NAMALWA (cell line): Measurements from ENCODE around the gene CDC42EP1.
"Not testable (repeated sequence)": the region's sequence is repeated elsewhere in the genome, so short reads cannot be mapped to it uniquely, and the experiment has no call there.

Experiments
- DNase-seq: peaks from one replicate; pipeline ENCODE4 v3.0.0-alpha.2; 2015; ENCODE audit warnings: low spot score

The CDC42EP1 gene, protein sequence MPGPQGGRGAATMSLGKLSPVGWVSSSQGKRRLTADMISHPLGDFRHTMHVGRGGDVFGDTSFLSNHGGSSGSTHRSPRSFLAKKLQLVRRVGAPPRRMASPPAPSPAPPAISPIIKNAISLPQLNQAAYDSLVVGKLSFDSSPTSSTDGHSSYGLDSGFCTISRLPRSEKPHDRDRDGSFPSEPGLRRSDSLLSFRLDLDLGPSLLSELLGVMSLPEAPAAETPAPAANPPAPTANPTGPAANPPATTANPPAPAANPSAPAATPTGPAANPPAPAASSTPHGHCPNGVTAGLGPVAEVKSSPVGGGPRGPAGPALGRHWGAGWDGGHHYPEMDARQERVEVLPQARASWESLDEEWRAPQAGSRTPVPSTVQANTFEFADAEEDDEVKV

DNA sequence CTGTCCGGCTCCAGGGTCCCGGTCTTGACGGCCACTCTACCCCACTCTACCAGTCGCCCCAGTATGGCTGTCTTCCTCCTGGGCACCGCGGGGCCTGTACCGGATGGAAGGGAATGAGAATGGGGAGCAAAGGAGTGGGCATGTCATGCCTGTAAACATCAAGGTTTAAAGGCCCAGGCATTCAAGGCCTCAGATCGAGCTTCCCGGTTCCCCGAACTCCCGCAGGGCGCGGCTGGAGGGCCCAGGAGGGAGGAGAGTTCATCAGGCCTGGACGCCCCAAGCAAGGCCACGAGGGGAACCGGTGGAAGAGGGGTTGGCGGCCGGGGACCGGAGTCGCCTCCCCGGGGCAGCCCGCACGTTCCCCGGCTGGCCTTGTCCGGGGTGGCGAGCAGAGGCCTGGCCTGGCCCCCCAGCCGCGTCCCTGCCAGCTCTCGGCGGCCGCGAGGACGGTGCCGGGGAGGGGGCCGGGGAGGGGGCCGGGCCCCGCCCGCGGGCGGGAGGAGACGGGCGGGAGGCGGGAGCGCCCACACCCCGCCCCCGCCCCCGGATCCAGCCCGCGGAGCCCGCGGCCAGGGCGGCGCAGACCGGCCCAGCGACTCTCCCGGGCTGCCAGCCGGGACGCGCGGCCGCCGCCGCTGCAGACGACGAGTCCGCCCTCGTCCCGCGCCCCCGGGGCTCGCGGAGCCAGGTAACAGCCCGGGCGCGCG, at the start of gene CDC42EP1:
CDC42EP1 (plus strand) TSS at position 580 of the 707 bp plus-strand sequence. CDS start 5,870 bp downstream, outside the sequence.
- DNase-seq = no peak

DNA sequence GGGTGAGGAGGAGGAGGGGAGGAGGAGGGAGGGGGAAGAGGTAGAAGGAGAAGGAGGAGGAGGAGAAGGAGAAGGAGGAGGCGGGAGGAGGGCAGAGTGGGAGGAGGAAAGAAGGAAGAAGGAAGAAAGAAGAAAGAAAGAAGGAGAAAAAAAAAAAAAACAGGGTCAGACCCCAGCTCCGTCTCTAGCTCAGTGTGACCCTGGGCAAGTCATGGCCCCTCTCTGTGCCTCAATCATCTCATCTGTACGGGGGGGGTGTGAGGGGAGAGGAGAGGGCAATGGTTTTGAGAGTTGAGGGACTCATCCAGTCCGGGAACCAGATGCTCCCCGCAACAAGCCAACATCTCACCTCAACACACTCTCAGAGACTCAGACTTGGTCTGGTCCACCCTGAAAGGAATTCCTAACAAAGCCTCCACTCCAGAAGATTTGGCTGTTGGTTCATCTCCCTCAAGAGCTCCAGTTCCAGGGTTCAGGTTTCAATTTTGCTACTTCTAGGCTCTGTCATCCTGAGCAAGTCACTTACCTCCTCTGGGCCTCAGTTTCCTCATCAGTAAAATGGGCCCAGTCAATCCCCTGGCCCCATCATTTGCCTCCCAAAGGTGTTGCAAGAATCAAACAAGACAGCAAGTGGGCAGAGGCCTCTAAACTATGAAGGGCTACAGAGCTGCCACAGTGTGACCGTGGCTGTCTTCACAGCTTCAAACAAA, 48.7 kb upstream of the CDC42EP1 start:
- DNase-seq = no peak

GRCh38 chr22:37514526-37515051, 45.7 kb upstream of the CDC42EP1 start:
- no peak for DNase-seq

DNA sequence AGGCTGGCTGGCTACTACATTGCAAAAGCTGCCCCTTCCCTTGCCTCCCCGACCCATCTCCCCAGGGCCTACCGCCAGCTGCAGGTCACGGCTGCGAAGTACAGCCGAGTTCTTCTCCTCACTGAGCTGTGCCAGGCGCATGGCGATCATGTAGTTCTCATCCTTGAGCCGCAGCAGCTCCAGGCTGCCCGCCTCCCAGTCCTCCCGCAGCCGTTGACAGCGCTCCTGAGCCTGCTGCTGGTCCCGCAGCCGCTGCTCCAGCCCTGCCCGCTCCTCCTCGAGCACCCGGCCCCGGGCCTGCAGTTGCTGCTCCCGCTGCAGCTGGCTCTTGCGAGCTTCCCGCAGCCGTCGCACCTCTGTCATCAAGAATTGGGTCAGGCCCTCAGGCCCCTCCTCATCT, 44.4 kb upstream of the CDC42EP1 start:
- DNase-seq = no peak

DNA sequence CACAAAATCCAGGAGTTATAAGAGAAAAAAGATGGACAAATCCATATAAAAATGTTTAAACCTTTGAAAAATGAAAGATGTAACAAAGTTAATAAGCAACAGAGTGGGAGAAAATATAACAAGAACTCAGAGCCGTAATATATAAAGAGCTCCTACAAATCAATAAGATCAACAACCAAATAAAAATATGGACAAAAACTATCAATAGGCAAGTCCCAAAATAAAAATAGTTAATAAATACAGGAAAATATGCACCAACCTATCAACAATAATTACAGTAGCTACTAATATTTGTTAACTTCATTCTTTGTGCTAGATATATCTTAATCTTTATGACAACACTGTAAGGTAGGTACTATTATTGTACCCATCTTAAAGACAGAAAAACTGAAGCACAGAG, 43.8 kb upstream of the CDC42EP1 start:
- DNase-seq = no peak

GRCh38 chr22:37517826-37518450, 42.3 kb upstream of the CDC42EP1 start:
- DNase-seq = no peak

- no peak for DNase-seq
Measured at GRCh38 chr22:37518509-37519267, 41.6 kb upstream of the CDC42EP1 start.

DNA sequence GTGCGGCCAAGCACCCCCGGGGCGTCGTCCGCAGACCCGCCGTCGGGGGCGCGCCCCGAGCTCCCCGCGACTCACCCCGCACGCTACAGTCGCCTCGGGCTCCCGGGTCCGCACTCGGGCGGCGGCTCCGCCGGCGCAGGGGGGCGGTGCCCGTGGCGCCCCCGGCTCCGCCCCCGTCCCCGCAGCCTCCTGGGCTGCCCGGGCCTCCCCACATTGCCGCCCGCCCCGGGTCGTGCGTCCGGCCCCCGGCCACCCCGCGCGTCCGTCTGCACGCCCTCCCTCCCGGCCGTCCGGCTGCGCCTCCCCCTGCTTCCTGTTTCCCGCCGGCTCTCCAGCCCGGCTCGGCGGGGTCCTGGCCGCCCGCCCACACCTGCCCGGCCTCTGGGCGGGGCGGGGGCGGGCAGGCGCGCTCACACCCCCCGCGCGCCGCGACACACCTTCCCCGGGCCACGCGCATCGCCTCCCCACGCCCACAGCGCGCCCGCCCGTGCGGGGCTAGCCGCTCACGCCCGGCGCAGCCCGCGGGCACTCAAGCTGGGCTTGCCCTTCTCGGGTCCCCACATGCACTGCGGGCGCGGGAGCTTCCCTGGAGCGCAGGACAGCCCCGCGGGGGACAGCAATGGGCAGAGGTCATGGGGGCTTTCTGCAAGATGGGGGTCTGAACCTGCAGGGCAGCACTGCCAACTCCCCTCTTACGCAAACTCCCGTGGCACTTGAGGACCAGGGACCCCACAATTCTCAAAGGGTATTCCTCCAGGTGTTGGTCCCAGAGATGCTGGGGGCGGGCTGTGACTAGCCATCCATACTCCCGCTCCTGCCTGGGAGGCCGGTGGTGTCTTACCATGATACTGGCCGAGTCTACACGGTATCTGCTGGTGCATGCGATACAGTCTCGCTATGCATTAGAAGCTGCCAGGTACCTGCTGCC, 40.7 kb upstream of the CDC42EP1 start, which contains the start of gene CARD10:
CARD10 (minus strand) TSS at position 148 of the 928 bp plus-strand sequence. CDS start 215 bp downstream, outside the sequence.
- no peak for DNase-seq

GRCh38 chr22:37520776-37521191, 39.5 kb upstream of the CDC42EP1 start:
- DNase-seq = no peak

DNA sequence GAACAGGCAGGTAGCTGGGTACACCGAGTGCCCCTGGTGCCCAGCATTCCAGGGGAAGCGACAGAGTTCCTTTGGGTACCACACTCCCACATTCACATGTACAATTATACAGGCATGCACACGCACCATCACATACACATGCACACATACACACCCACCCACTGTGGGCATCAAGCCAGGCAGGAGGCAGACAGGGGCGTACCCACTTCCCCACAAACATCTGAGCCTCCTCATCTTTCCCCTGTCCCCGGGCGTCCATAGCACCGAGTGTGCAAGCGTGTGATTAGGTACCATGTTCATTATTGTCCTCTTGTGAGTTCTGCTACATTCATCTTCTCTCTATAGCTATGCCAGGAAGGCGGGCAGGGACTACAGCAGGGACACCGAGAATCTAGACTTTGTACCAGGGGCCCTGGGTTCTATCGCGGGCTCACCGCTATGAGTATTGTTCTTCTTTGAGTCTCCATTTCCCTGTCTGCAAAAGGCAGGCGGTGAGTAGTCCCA, 39.0 kb upstream of the CDC42EP1 start:
- DNase-seq = no peak

GRCh38 chr22:37522482-37522881, 37.8 kb upstream of the CDC42EP1 start:
- no peak for DNase-seq

DNA sequence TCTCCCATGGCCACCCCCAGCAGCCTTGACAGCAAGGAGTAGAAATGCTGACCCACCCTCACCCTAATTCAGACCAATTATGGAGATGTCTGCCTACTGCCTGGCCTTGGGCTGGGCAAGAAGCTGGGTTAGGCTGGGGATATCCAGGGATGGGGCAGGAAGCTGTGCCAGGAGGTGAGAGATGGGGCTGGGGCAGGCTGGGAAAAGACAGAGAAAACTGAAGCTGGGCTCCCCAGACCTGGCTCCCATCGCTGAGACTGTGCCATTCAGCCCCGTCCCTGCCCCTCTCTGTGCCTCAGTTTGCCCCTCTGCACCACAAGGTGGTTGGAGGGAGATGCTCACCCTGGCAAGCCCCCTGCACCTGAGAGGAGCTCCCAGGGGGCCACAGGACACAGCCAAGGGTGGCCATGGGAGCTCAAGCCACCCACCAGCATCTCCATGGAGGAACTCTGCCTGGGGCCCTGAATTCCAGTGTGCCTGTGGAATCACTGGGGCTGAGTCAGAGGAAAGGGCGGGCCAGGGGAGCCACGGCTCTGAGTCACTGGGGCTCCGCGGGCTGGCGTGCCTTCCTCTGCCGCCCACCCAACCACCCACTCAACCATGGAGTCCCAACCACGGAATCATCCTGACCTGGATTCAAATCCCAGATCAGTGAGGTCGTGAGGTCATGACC, 35.1 kb upstream of the CDC42EP1 start:
- no peak for DNase-seq

DNA sequence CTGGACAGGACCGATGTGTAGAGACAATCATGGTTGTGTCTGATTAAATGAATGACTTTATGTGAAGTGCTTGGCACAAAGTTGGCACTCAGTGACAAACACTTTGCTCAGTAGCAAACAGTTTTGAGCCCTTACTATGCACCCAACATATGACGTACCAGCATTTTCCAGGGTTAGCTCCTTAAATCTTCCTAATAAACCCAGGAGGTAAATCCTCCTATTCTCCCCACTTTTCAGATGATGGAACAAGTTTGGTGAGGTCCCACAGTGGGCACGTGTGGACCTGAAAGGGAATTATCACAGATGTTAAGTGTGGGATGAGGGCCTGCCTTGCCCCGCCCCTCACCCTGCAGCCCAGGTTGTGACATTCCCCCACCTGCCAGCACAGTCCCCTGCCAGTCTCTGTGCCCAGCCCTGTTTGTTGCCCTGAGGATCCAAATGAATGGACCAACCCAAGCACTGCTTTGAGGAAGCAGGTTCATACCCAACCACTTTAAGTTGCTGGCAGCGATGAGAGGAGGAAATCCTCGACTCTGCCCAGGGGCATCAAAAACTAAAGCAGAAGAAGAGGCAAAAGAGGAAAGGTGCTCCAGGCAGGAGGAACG, 34.4 kb upstream of the CDC42EP1 start:
- DNase-seq = no peak

GRCh38 chr22:37526376-37526775, 33.9 kb upstream of the CDC42EP1 start:
- DNase-seq = no peak

- not testable (repeated sequence) for DNase-seq
Measured at GRCh38 chr22:37527081-37527752, 33.1 kb upstream of the CDC42EP1 start.

- DNase-seq = not testable (repeated sequence)
Measured at GRCh38 chr22:37527952-37528351, 32.3 kb upstream of the CDC42EP1 start.

GRCh38 chr22:37529652-37530345, 30.5 kb upstream of the CDC42EP1 start:
- no peak for DNase-seq

- DNase-seq = no peak
Measured at GRCh38 chr22:37533995-37534394, 26.3 kb upstream of the CDC42EP1 start.
